Measurements from ENCODE around the gene EFR3B.
"Not testable (repeated sequence)": the region's sequence is repeated elsewhere in the genome, so short reads cannot be mapped to it uniquely, and the experiment has no call there.

Gene EFR3B

DNA sequence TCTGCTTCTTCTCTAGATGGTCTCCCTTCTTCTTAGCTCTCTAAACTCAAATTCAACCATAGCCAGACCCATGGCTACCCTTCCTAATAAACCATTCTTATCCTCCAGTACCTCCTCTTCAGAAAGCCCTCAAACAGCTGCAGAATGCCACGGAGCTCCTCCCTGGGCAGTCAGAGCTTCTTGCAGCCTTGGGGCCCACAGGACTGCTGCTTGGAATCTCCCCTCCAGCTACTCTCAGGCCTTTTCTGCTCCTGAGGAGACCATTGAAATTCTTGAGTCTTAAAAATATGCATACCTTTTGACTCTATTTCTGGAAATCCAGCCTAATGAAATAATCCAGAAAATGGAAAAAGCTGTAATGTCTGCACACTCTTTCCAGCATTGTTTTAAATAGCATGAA lies 30.7 kb downstream of the EFR3B start:
- no peak for DNase-seq (ENCODE audit: low read depth)

DNA sequence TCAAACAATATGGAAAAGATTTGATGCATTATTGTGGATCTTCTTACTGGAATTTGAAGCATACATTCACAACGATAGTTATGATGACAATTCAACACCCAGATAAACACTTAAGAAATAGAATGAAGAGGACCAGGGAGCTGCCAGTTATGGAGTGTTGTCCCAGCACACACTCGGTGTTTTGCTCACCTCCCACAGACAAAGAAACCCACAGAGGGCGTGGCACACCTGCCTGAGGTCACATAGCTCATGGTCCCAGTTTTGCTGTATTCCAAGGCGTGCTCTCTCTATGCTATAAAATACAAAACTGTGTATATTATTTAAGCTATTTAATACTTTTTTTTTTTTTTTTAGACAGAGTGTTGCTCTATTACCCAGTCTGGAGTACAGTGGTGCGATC lies 31.1 kb downstream of the EFR3B start:
- no peak for DNase-seq (ENCODE audit: low read depth)

DNA sequence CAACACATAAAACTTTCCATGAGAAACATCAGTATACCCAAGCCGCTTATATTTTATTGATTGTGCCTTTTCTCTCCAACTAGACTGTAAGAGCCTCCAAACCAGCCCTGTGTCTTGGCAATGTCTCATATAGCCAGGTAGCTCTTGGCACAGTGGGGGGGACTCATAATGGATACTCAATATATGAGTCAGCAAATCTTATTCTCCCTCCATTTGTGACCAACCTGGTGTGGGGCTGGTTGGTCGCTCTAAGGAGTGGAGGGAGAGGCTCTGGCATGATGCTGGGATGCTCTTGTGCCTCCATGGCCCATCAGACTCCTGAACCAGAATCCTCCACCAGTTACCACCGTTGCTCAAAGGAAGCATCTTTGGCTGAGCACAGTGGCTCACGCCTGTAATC lies 32.0 kb downstream of the EFR3B start:
- no peak for DNase-seq (ENCODE audit: low read depth)

DNA sequence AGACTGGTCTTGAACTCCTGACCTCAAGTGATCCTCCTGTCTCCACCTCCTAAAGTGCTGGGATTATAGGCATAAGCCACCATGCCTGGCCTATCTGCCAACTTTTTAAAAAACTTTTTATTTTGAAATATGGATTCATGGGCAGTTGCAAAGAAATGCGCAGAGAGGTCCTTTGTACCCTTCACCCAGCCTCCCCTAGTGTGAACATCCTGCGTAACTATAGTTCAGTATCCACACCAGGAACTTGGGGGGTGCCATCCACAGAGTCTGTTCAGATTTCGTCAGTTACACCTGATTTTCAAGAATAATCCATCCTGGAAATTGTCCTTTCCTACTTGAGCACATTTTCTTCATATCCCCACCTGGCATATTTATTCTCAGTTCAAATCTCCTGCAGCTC lies 33.0 kb downstream of the EFR3B start:
- no peak for DNase-seq (ENCODE audit: low read depth)

DNA sequence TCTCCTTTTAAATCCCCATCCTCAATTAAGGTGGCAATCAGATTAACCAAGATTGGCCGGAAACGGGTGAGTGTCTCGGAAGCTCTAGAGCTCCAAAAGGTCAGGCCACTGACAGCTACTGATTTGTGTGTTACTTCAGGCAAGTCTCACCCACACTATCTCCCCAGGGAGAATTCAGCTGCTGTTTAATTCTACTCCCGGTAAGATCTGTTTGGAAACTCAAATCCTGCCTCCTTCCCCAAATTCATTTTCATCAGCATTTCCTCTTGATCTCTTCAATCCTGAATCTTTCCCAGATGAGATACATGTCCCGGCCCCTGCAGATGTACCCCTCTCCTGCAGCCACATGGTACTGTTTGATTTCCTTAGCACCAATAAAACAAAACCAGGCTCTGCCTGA lies 34.9 kb downstream of the EFR3B start:
- no peak for DNase-seq (ENCODE audit: low read depth)

DNA sequence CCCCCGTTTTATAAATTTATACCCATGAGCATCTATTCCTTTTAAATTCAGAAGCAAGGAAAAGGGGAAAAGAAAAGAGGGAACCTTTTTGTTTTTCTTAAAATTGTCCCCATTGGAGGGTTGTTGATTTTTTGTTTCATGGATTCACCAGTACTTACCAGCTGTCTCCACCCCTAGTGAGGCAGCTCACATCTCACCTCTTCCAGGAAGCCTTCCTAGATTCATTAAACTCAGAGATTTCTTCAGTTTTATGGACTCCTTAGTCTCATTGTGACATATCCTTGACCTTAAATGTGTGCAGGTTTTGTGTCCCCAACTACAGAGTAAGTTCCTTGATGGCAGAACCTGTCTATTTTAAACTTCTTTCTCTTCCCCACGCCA lies 35.9 kb downstream of the EFR3B start:
- no peak for DNase-seq (ENCODE audit: low read depth)

DNA sequence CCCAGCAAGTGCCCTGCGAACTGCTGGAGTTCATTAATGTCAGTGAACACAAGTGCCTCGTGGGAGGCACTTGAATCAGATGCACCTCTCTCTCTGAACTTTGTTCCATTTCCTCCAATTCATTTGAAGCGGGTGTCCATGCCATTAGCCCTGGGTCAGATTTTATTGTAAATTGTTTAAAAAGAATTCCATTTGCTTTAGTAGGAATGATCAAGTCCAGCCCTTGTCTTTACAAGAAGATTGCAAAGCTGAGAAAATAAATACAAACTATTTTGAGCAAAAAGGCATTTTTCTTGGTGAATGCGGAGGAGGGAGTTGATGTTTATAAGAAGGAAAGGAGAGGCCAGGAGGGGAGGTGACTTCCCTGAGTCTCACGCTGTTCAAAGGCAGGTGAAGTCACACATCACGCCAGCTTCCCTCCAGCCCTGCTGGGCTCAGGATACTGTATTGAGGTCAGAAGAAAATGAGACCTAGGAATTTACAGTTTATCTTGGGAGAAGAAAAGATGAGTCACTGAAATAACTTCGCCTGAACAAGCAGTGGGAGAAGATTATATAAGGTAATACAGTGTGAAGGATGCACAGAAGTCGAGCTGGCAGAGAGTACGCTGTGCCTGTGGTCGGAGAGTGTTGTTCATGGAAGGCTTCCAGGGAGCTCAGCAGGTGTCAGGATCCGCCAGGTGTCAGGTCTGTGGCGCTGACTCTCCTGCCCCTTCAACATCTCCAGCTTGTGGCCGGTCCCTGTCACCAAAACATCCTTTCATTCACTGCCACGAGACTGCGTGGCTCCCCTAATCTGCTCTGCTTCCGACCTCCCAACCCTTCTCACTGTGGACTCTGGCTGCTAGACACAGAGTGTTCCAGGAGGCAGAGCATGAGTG lies 36.5 kb downstream of the EFR3B start:
- peak; percentile 77 for DNase-seq (ENCODE audit: low read depth)

DNA sequence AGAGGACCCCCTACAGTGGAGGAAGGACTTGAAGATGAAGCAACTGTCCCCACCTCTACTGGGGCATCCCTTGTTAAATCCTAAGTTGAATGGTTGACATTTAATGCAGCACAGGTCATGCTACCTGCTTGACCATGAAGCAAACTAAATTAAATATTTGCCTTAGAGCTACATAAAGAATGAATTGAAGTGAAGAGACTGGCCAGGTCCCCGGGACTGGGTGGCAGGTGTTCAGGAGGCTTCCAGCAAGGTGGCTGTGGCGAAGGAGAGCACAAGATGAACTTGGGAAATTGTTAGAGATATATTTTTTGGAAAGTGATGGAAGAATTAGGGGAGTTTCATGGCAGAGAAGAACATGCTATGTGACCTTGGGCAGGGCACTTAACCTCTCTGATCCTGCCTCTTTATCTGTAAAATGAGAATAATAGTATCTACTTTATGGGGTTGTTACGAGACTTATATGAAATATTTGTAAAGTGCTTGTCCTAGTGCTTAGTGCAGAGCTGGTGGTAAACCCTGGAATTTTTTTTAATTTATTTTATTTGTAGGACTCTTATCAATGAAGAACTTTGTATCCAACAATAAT lies 37.3 kb downstream of the EFR3B start:
- DNase-seq (ENCODE audit: low read depth): no peak

DNA sequence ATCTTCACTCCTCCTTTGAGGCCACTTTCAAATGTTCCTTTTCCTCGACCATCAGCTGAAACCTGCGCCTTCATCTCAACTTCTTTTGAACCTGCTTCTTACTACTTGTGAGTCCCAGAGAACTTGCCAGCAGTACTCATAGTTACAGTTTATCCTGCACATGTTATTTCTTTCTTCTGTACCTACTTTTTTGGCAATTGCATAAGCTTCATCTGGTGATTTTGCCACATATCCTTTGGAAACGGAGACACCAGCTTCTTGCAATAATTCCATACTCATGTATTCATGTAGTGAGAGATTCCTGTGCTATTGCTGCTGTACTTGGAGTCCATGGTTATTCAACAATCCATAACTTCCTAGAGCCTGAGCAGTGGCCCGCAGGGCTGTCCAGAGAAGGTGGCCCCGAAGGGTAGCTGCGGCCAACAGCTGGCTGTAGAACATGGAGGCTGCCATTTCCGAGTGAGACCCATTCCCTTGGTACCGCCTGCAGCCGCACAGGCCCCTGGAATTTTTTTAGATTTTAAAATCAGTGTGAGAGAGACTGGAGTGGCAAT lies 39.4 kb downstream of the EFR3B start:
- DNase-seq (ENCODE audit: low read depth): no peak

DNA sequence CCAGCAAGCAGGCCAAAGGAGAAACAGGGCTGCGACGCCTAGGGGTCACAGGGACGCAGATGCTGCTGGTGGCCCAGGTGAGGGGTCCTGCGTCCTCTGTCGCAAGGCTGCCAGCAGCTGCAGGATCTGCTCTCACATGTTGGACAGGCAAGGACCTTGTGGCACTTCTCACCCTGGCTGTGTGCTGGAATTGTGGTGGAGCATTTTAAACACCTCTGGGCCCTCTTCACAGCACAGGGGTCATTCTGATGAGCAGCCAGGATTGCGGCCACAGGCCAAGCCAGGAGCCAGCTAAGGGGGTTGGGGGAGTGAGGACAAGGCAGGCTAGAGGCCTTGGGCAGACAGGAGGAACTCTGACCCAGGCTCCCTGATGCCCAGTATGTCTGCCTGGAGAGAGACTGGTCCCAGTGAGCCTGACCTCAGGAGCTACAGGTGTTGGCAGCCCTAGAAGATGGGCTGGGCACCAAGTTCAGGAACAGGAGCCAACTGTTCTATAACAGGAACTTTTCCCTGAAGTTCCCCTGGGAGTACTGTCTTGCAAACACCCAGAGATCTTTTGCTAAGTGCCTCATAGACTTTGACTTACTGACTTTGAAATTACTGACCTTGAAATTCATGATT lies 40.2 kb downstream of the EFR3B start:
- DNase-seq (ENCODE audit: low read depth): no peak

DNA sequence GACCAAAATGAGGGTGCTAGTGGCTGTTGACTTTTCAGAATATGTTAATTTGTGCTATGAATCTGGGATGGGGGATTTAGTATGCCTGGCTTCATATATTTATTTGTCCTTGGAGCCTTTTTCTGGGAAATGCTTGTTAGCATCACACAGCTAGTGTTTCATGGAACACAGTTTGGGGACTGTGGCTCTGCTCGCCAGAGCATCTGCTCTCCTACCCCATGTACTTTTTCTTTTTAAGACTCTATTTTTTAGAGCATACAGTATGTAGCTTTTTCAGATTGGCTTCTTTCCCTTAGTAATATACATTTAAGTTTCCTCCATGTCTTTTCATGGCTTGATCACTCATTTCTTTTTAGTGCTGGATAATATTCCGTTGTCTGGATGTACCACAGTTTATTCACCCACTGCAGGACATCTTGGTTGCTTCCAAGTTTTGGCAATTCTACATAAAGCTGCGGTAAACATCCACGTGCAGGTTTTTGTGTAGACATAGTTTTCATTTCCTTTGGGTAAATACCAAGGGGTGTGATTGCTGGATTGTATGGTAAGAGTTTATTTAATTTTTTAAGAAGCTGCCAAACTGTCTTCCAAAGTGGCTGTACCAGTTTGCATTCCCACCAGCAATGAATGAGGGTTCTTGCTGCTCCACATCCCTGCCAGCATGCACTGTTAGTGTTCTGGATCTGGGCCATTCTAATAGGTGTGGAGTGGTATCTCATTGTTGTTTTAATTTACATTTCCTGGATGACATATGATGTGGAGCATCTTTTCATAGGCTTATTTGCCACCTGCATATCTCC lies 44.1 kb downstream of the EFR3B start:
- no peak for DNase-seq (ENCODE audit: low read depth)

DNA sequence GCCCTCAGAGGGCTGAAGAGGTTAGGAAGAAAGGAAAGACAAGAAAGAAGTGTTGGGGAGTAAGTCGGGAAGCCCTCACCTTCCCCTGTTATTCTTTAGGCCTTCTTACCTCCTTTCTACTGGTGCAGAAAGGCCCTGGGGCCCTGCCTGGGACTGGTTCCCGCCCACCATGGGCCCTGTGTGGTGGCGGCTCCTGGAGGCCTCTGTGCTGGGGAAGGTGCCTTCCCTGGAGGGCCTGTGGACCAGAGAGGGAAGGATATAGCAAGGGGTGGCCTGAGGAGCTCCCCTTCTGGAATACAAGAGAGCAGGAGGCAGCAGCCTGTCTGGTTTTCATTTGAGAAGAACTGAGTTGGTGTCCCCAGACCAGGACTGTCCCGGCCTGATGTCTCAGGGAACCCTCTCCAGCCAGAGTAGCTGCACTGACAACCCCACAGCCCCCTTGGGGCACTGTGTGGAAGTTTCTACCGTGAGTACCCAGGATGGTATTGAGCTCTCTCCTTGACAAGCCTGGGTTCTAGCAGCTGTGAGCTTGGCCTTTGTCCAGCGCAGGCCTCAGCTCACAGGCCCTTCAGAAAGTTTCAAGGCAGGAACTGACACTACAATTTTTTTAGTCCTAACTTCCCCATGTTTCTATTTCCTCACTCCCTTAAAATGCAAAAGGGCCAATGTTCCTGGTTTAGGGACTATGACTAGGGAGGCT lies 47.1 kb downstream of the EFR3B start:
- DNase-seq (ENCODE audit: low read depth): no peak

DNA sequence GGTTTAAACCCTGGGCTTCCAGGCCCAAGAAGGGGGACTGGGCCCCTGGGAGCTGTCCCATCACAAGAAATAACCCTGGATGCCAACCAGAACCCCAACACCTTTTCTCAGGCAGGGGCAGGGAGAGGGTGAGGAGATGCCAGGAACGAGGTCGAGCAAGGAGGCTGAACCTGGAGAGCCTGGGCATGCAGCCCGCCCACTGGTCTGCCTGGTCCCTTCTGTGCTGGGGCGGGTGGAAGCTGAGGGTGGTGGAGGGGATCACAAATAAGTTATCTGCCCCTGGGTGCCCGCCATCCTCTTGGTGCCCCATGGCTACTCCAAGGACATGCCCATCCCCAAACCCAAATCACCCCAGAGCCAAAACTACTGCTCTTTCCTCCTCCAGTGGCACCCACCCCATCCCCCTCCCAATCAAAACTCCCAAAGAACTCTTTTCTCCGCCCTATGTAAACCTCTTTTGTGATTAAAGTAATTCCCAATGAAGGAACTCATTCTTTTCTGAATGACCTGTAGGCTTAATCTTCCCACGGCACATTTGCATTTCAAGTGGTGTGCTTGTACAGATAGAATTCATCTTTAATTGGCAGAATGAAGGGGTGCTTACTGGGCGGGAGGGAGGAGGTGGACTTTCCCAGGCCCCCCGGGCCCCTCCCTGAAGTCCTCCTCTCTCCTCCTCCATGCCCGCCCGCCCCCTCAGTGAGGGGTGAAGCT lies 47.9 kb downstream of the EFR3B start:
- DNase-seq (ENCODE audit: low read depth): no peak

DNA sequence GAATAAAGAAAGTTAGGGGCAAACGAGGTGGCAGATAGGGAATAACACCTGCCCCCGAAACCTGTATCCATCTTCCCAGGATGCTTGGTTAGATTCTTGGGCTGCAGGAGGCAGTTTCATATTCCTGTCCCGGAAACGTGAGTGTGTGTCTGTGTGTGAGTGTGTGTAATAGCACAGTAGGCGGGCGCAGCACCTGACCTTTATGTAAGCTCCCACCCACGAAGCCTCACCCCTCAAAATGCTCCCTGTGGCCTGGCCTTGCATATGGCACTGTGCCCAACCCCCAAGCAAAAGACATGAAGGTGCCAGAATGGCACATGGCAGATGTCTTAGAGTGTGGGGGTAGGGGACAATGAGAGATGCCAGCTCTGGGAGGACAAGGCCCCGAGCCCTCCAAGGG lies 48.9 kb downstream of the EFR3B start:
- DNase-seq (ENCODE audit: low read depth): no peak

DNA sequence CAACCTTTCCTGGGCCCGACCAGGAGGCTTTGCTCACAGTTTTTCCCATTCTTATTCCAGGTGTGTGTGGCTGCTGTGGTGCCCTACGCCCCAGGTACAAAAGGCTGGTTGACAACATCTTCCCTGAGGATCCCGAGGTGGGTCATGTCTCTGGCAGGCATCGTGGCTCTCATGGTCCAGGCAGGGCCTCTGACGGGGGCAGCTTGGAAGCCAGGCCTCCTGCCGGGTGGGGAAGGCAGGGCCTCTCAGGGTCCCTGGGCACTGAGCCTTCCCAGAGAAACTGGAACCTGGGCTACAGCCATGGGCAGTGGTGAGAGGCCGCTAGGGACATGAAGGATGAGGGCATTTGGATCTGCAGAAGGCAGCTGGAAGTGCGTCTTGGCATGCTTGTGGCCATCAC lies 49.4 kb downstream of the EFR3B start:
- DNase-seq (ENCODE audit: low read depth): no peak

DNA sequence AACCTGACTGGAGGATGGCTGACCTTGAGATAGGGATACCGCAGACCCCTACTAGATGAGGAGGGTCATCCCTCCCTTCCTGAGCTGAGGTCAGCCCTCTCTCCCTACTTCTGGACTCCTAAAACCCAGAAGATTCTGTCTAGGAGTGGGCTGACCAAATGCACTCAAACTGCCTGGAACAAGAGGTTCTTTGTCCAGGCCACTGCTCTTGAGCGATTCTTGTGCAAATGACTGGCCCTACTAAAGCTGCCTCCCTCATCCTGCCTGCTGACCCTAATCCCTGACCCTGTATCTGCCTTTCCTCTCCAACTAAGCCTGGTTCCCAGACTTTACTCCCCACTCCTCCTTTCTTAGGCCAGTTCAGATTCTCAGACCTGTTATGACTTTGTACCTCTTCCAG lies 56.2 kb downstream of the EFR3B start:
- DNase-seq (ENCODE audit: low read depth): no peak

DNA sequence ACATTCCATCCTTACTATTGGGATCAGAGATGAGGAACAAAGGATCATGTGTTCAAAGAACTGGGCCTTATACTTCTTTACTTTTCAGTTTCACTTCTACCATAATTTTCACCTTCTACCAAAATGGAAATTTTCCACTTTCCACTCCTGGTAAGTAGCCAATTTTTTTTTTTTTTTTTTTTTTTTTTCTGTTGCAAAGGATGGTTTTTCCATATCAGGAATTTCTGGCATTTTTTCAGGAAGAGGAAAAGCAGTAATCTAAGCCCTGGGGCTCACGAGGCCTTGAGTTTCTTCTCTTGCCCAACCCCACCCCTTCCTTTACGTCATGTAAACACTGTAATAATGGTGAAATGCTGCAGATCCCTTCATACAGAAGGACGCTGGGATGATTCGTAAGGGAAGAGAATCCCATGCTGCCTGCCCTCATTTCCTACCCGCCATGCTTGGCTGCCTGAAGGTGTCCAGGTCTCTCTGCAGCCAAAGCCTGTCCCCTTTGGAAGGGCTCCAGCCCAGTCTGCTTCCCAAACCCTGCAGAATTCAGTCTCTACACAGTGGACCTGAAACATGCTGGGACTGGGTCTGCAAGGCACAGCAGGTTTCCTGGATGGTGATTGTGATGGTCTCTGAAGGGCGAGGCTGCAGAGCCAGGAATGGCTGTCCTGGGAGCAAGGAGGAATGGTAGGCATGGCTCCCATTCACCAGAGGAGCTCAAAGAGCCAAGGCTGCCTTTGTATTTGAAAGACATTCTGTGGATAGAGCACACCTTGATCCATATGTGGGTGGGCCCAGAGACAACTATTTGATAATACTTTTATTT lies 57.0 kb downstream of the EFR3B start:
- peak; percentile 93 for DNase-seq (ENCODE audit: low read depth)

DNA sequence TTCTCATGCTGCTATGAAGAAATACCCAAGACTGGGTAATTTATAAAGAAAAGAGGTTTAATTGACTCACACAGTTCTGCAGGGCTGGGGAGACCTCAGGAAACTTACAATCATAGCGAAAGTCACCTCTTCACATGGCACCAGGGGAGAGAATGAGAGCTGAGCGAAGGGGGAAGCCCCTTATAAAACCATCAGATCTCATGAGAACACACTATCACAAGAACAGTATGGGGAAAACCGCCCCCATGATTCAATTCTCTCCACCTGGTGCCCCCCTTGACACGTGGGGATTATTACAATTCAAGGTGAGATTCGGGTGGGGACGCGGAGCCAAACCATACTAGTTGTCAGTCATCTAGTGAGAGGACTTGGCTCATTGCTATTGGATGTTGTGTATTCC lies 60.5 kb downstream of the EFR3B start:
- not testable (repeated sequence) for DNase-seq (ENCODE audit: low read depth)

DNA sequence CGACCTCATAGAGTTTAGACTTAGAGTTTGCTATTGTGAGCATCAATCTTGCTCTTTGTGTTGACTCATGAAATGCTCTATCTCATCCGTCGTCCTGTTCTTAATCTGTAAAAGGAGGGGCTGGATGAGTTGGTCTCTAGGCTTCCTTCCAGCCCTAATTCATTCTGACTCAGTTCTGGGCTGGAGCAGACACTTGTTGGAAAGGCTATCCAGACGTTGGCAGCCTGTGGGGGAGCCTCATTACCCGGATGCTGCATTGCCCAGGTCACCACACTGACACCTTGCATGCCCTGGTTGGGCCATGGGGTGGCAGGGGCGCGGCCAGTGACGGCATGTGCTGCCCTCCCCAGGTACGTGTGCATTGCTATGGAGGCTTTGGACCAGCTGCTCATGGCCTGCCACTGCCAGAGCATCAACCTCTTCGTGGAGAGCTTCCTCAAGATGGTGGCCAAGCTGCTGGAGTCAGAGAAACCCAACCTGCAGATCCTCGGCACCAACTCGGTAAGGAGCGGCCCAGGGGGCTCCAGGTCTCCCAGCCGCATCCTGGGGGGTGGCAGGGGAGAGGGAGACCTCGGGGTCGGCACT lies 61.5 kb downstream of the EFR3B start:
- DNase-seq (ENCODE audit: low read depth): peak; percentile 95

DNA sequence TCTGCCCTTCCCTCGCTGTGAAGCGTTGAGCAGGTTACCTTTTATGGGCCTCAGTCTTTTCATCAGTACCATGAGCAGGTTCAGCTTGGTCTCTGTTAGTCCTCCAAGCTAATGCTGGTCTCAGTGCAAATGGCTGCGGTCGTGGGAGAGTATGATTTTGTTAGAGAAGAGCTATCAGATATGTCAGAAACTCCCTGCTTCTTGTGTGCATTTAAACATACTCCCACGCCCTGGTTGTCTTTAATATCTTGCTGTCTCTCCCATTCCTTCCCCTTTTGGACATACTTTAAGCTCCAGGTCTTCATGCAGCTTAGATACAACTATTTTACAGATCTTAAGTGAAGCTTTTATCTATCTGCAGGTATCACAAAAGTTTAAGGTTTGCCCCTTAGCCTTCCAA lies 62.9 kb downstream of the EFR3B start:
- peak; percentile 72 for DNase-seq (ENCODE audit: low read depth)
